NCI-H1105 treated with DMSO at 0.1 percent for 48 hours (cell line): Measurements from ENCODE around the gene AHI1.

ENCODE experiments used
- DNase-seq: peaks from one replicate; lab custom pipeline; 2025; lab: John Stamatoyannopoulos, UW

Gene AHI1

GRCh38 chr6:135451617-135452190, 45.8 kb downstream of the AHI1 start:
- peak; percentile 60 for DNase-seq

GRCh38 chr6:135449246-135449645, 48.3 kb downstream of the AHI1 start:
- no peak for DNase-seq

- no peak for DNase-seq
These were observed 57.3 kb downstream of the AHI1 start for GRCh38 chr6:135440087-135440792.

DNA sequence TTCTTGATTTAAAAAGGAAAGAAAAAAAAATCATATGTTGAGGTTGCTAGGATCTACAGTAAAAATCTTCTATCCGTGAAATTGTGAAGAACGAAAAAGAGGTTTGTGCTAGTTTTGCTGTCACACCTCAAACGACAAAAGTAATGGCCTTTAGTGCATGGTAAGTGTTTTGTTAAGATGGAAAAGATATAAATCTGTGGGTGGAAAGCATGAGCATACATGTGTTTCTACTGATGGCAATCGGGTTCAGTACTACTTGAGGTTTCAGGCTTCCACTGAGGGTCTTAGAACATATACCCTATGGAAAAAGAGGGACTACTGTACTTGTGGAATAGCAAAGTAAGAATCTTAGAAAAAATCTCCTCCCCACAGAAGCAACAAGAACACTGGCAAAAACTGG, 58.0 kb downstream of the AHI1 start:
- no peak for DNase-seq

GRCh38 chr6:135438907-135439535, 58.5 kb downstream of the AHI1 start:
- DNase-seq, result peak; percentile 40

- no peak for DNase-seq
These were observed 62.5 kb downstream of the AHI1 start for GRCh38 chr6:135434991-135435390.

DNA sequence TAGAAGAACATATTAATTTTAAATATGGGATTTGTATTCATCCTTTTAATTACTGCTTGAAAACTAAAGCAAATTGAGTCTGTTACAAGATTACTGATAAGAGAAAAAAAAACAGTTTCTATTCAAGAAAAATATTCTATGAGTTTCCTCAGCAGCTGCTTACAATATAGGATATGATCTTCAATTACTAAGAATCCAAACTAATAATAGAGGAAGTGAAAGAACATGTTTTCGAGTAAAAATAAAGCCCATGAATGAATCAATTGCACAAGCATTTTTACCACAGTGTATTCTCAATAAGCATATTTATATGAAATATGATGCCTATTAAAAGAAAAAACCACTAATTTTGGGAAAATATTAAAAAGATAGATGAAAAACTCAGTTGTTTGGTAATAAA, 63.4 kb downstream of the AHI1 start:
- DNase-seq, result no peak

GRCh38 chr6:135428078-135428477, 69.5 kb downstream of the AHI1 start:
- no peak for DNase-seq

DNA sequence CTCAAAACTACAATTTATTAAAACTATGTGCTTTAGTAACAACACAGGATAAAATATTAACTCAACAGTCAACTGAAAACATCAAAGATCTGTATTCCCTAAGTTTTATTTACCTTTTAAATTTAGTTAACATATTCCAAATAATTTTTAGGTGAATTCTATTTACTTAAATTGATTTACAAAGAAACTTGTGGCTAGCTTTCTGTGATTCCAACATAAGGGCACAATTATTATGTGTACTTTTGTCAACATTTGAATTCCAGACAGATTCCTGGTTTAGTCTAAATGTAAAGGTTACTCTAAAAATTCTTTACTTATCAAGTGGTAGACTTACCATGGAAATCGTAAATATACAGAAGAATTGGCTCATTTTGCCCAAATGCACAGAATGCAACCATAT, 70.7 kb downstream of the AHI1 start:
- DNase-seq, result no peak

- no peak for DNase-seq
These were observed 73.2 kb downstream of the AHI1 start for GRCh38 chr6:135424385-135424784.

GRCh38 chr6:135423649-135424128, 73.9 kb downstream of the AHI1 start:
- peak; percentile 71 for DNase-seq

GRCh38 chr6:135419162-135419561, 78.4 kb downstream of the AHI1 start:
- no peak for DNase-seq

GRCh38 chr6:135418040-135418760, 79.3 kb downstream of the AHI1 start:
- DNase-seq, result no peak

DNA sequence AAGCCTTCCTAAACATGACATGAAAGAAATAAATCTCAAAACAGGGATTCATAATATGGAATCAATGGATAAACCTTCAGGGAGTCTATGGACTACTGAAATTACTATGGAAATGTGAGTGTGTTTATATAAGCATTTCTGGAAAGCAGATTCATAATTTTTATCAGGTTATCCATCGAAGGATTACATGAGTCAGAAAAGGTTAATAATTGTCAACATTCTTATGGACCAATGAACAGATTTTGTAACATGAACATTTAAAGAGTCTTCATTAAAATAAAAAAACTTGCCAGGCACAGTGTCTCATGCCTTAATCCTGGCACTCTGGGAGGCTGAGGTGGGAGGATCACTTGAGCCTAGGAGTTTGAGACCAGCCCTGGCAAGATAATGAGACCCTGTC, 84.8 kb downstream of the AHI1 start:
- DNase-seq, result no peak

GRCh38 chr6:135411849-135412248, 85.7 kb downstream of the AHI1 start:
- DNase-seq, result no peak

GRCh38 chr6:135411339-135411738, 86.2 kb downstream of the AHI1 start:
- peak; percentile 15 for DNase-seq

GRCh38 chr6:135410856-135411255, 86.7 kb downstream of the AHI1 start:
- DNase-seq, result no peak

DNA sequence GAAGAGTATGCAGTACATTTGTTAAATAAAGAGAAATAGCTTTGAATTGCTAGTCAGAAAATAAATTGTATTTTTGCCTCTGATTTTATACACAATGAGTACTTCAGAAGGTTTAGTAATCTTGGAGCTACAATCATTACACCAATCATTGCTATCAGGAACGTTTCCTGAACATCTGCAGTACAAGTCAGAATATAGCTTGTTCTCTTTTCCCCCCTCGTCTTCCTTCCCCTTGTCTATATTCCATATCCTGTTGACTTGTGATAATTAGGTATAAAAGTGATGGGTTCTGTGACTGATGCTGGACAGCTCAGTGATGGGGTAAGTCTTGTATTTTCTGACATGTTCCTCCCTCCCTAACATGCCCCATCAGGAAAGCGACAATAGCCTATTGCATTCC, 94.0 kb downstream of the AHI1 start:
- DNase-seq, result no peak

DNA sequence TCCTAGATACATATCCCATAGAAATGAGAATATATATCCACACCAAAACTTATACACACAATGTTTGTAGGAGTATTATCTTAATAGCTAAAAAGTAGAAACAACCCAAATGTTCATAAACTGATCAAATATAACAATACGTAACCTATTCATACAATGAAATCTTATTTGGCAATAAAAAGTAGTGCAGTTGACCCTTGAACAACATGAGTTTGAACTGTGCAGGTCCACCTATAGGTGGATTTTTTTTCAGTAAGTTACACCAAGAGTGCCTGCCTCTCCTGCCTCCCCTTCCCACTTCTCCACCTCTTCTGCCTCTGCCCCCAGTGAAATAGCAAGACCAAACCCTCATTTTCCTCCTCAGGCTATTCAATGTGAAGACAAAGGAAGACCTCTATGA, 95.2 kb downstream of the AHI1 start:
- no peak for DNase-seq

DNA sequence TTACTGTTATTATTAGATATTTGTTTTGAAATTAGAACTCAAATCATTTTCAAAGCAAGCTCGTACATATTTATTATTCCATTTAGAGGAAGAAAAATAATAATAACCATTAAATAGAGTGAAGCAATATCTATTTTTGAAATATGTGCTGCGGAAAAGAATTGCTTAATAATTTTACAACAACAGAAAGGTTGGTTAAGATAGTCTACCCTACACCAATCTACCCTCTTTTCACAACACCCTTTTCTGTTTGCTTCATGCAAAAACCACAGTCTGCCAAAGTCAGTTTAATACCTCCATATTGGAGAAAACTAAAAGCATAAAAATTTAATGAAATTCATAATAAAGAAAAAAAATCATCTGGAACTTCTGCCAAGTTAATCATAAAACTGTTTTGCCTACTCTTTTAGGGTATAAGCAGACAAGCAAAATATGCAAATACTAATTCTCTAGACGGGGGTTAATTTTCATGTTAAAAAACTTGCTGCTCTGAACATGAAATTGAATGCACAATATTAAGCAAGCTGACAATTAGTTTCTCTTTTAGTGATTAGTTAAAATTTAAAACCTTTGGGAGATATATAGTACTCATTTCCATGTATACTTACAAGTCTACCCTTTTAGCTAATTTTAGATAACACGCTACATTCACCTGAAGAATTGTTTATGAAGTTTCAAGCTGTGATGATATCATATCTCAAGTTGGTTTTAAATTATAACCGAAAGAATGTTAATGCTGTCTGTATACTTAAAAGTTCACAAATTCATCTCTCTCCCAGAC, 100.2 kb downstream of the AHI1 start:
- DNase-seq, result no peak

DNA sequence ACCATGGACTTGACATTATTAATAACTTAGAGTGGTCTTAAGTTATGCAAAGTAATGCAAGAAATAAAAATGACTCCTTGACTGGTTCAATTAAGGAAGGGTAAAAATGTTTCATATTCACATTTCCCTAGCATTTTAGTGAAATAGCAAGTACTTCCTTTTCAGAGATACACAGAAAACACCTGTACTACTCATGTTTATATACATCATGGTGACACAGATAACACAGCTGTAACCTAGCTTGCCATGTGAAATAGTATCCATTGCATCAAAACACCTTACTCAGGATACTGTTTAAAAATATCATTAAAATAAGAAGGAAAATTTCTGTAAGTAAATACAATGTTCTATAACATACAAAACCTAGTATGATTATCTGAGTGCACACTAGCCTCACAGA, 102.4 kb downstream of the AHI1 start:
- DNase-seq, result no peak

DNA sequence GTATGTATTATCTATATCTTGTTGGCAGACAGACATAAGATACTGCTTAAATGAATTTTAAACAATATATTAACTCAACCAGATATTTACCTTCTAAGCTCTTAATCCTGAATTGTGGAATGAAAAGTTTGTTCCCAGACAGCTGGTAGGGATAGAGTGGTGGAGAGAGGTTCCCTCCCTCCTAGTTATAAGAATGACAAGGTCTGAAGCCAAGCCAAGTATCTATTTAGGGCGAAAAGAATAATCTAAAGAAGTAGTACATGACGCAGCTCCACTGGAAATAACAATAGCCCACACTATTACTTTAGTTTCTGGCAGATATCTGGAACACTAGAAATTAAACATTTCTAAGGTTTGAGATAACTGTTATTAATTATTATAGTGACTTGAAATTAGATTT, 104.3 kb downstream of the AHI1 start:
- DNase-seq, result no peak
